VCaP (cell line): ENCODE results near the gene CABP2.

Experiments used
- H3K27ac ChIP-seq: fragments of 450-650 bp; 2 replicates; pipeline ENCODE4 v1.5.1; 2017
- CTCF ChIP-seq: fragments of 450-650 bp; conservative IDR thresholded peaks from 2 replicates; pipeline ENCODE4 v1.5.1; 2017; ENCODE audit warnings: mild to moderate bottlenecking, moderate library complexity

The CABP2 gene

GRCh38 chr11:67469508-67469811 is 53.8 kb downstream of the CABP2 start:
- peak overlapping the region; percentile 98 for H3K27ac ChIP-seq
- TF ChIP-seq CTCF = peak; percentile 67
